Sigmoid colon (tissue), 4 donors: Measurements from ENCODE around the gene LAMA3.

Experiments
- CTCF ChIP-seq, 4 experiments: fragments of 450-650 bp in 3 of 4; fragments of 200-600 bp in 1 of 4; IDR thresholded peaks; one replicate each; pipeline ENCODE4 v1.5.1; 2016 to 2019; ENCODE audit warnings: antibody characterized with exemption in 4 of 4, mild to moderate bottlenecking in 3 of 4, moderate library complexity in 2 of 4
- EP300 ChIP-seq, 4 donors: sonication (generic); formaldehyde crosslinking; IDR thresholded peaks; one replicate each; pipeline ENCODE4 v1.6.1; 2017; ENCODE audit warnings: antibody characterized with exemption in 4 of 4
- POLR2A ChIP-seq, 2 donors: fragments of 450-650 bp; IDR thresholded peaks; one replicate each; pipeline ENCODE4 v1.6.1; 2016; ENCODE audit warnings: antibody characterized with exemption in 2 of 2, mild to moderate bottlenecking in 2 of 2, moderate library complexity in 2 of 2

- TF ChIP-seq EP300 (IDR thresholded peaks at IDR 0.05) (no peak), CTCF (IDR thresholded peaks at IDR 0.05) (no peak), POLR2A (IDR thresholded peaks at IDR 0.05) (no peak)
Observed at GRCh38 chr18:23703987-23704384, 14.7 kb downstream of the LAMA3 start.
